NCI-H526 (cell line): Measurements from ENCODE around the gene ITK.
A peak's percentile ranks its signal among the peaks of the same experiment; 100 is the strongest.
"Not testable (repeated sequence)": the region's sequence is repeated elsewhere in the genome, so short reads cannot be mapped to it uniquely, and the experiment has no call there.

Source experiments
- DNase-seq, 2 experiments: peaks; one replicate each; lab custom pipeline; 2025; lab: John Stamatoyannopoulos, UW

Gene ITK

GRCh38 chr5:157213527-157214243, 33.0 kb downstream of the ITK start:
- DNase-seq, result no peak

GRCh38 chr5:157214415-157214814, 33.8 kb downstream of the ITK start:
- DNase-seq, result peak; percentile 54 to 73

- DNase-seq, result no peak
Observed at GRCh38 chr5:157214861-157215513, 34.3 kb downstream of the ITK start.

- DNase-seq, result no peak
Observed at GRCh38 chr5:157215514-157216167, 35.0 kb downstream of the ITK start.

- no peak for DNase-seq
Observed at GRCh38 chr5:157216391-157217142, 35.9 kb downstream of the ITK start.

GRCh38 chr5:157217289-157218024, 36.8 kb downstream of the ITK start:
- DNase-seq, result no peak

GRCh38 chr5:157219491-157220271, 39.0 kb downstream of the ITK start:
- no peak for DNase-seq

GRCh38 chr5:157221959-157222358, 41.3 kb downstream of the ITK start:
- DNase-seq, result no peak

- DNase-seq, result no peak
Observed at GRCh38 chr5:157222506-157223230, 42.0 kb downstream of the ITK start.

GRCh38 chr5:157225469-157226422, 45.1 kb downstream of the ITK start:
- no peak for DNase-seq

GRCh38 chr5:157230610-157231009, 50.0 kb downstream of the ITK start:
- DNase-seq, result no peak

GRCh38 chr5:157232706-157233105, 52.1 kb downstream of the ITK start:
- no peak for DNase-seq

GRCh38 chr5:157233515-157233914, 52.9 kb downstream of the ITK start:
- DNase-seq, result peak in 1 of 2 experiments; percentile 17

- DNase-seq, result no peak
Observed at GRCh38 chr5:157236423-157236822, 55.8 kb downstream of the ITK start.

GRCh38 chr5:157241483-157241882, 60.8 kb downstream of the ITK start:
- no peak for DNase-seq

GRCh38 chr5:157244704-157245103, 64.1 kb downstream of the ITK start:
- not testable (repeated sequence) for DNase-seq

- DNase-seq, result no peak
Observed at GRCh38 chr5:157245476-157245875, 64.8 kb downstream of the ITK start.

- no peak for DNase-seq
Observed at GRCh38 chr5:157245886-157246285, 65.2 kb downstream of the ITK start.

- no peak for DNase-seq
Observed at GRCh38 chr5:157247267-157247666, 66.6 kb downstream of the ITK start.
